Measurements from ENCODE around the gene LYRM2. TPM values are rescaled to one million over a fixed set of nuclear protein-coding genes. Genes with fewer than 3 reads are reported as not detected.

Gene LYRM2
- total RNA-seq, 2 experiments from 2014 or later = 29.2 to 29.5 TPM

DNA sequence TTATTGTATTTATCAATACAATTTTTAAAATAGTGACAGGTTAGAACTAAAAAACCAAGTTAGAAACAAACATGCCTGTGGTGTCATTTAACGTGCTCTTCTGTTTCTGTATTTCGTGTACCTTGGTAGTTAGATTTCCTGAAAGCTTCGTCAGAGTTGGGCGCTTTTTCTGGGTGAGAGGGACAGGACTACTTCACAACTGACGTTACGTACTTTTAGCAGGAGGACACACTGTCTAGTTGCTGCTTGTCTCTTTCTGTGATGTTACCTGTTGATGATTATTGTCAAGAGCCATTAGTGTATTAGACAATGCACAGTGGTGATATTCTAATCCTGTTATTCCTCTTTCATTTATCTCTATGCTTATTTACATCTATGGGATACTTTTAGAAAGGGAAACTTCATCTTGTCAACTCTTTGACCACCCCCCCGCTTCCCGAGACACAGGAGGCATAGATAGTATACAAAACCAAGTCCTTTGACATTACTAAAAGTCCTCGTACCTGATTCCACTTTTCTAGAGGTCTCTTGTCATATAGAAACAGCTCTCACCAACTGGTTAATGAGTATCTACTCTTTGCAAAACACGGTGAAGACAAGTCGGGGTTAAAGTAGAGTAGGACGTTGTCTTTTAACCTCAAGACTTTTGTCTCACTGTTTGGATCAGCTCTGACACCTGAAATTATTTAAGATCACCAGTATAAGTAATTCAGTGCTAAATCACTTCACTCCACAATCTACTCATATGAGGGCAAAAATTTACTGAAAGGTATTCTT, 96.3 kb downstream of the LYRM2 start:
- DNase-seq = no peak
- POLR2A ChIA-PET = no interaction called here

DNA sequence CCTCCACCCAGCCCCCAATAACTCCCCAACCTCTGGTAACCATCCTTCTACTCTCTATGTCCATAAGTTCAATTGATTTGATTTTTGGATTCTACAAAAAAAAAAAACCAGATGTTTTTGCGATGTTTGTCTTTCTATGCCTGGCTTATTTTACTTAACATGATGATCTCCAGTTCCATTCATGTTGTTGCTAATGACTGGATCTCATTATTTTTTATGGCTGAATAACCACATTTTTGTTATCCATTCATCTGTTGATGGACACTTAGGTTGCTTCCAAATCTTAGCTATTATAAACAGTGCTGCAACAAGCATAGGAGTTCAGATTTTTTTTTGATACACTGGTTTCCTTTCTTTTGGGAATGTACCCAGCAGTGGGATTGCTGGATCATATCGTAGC, 98.8 kb downstream of the LYRM2 start:
- H3K4me3 Mint-ChIP-seq = no peak overlapping the region
- no peak for DNase-seq
- H3K9me3 Mint-ChIP-seq (ENCODE audit: insufficient read depth) = no peaks in the 10 kb centered on the region
- no peak for ATAC-seq
- H3K27ac Mint-ChIP-seq = no peak overlapping the region
- H3K36me3 Mint-ChIP-seq (ENCODE audit: low read depth) = no peaks in the 10 kb centered on the region
- peaks cover 11% of the 10 kb centered on the region for H3K27me3 Mint-ChIP-seq (ENCODE audit: low read depth)
- ChIA-PET POLR2A (no interaction called here), CTCF (interaction anchor here (1.3 kb wide), 1 partner anchor 107 kb away, joined by 3 read pairs; no protein-coding TSS in a partner anchor)
- no peaks in the 10 kb centered on the region for H3K4me1 Mint-ChIP-seq (ENCODE audit: low read depth)

More for the DNA sequence above, 96.3 kb downstream of the LYRM2 start:
- ATAC-seq = no peak
- CTCF ChIA-PET = no interaction called here
- no peak overlapping the region for H3K27ac Mint-ChIP-seq
- peaks cover 11% of the 10 kb centered on the region for H3K27me3 Mint-ChIP-seq (ENCODE audit: low read depth)
- H3K4me1 Mint-ChIP-seq (ENCODE audit: low read depth) = no peaks in the 10 kb centered on the region
- no peaks in the 10 kb centered on the region for H3K9me3 Mint-ChIP-seq (ENCODE audit: insufficient read depth)
- no peaks in the 10 kb centered on the region for H3K36me3 Mint-ChIP-seq (ENCODE audit: low read depth)
- no peak overlapping the region for H3K4me3 Mint-ChIP-seq

DNA sequence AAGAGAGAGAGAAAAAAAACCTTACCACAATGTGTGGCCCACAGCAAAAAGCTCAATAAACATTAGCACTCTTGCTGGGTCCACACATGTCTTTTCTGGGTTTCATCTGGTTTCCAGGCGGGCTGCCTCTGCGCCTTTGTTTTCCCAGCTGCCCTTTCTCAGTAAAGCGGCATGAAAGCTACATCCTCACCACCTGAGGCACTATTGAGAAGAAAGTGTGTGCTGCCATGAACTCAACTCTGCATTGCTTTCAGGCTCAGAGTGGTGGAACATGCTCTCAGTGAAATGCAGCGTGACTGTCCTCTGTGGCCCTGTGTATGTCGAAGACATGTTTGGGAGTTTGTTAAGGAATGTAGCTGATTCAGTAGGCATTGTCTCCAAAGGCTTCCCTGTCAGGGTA, 102.3 kb downstream of the LYRM2 start:
- ChIA-PET POLR2A (no interaction called here), CTCF (no interaction called here)
- no peak for DNase-seq
- Mint-ChIP-seq H3K36me3 (ENCODE audit: low read depth) (no peaks in the 10 kb centered on the region), H3K4me1 (ENCODE audit: low read depth) (no peaks in the 10 kb centered on the region), H3K27ac (no peak overlapping the region), H3K9me3 (ENCODE audit: insufficient read depth) (no peaks in the 10 kb centered on the region), H3K4me3 (no peak overlapping the region), H3K27me3 (ENCODE audit: low read depth) (peaks cover 11% of the 10 kb centered on the region)
- ATAC-seq = no peak

DNA sequence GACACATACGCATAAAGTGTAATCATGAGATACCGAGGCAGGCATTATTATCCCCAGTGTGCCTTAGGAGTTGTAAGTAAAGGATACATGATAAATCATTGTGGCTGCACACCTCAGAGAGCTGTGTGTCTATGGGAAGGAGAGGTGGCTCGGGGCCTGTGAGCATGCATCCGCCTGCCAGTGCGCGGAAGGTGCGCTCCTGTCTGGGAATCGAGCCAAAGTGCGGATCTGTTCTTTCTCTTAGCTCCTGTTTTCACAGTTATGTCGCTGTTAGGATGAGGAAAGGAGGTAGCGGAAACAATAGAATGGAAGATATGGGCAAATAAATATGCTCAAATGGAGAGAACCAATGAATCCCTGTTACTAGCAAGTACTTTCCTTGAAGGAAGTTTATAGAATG, 107.6 kb downstream of the LYRM2 start:
- ATAC-seq (no peak), DNase-seq (no peak)
- no peaks in the 10 kb centered on the region for H3K36me3 Mint-ChIP-seq (ENCODE audit: low read depth)
- no peaks in the 10 kb centered on the region for H3K9me3 Mint-ChIP-seq (ENCODE audit: insufficient read depth)
- no peaks in the 10 kb centered on the region for H3K27me3 Mint-ChIP-seq (ENCODE audit: low read depth)
- no peak overlapping the region for H3K4me3 Mint-ChIP-seq
- no peak overlapping the region for H3K27ac Mint-ChIP-seq
- H3K4me1 Mint-ChIP-seq (ENCODE audit: low read depth) = no peaks in the 10 kb centered on the region
- POLR2A ChIA-PET = interaction anchor here (0.6 kb wide), 1 partner anchor 19 kb away, joined by 3 read pairs; no protein-coding TSS in a partner anchor
- CTCF ChIA-PET = no interaction called here

DNA sequence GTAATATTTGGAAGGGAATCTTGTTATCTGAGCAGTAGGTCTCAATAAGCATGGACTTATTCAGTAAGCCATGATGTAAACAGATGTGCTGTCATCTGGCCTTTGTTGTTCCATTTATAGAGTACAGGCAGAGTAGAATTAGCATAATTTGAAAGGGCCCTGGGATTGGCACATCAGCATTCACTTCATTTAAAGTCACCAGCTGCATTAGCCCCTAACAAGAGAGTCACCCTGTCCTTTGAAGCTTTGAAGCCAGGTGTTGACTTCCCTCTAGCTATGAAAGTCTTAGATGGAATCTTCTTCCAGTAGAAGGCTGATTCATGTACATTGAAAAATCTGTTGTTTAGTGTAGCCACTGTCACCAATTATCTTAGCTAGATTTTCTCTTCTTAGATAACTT, 109.7 kb downstream of the LYRM2 start:
- Mint-ChIP-seq H3K27me3 (ENCODE audit: low read depth) (no peaks in the 10 kb centered on the region), H3K4me1 (ENCODE audit: low read depth) (no peaks in the 10 kb centered on the region), H3K36me3 (ENCODE audit: low read depth) (no peaks in the 10 kb centered on the region), H3K4me3 (no peak overlapping the region), H3K9me3 (ENCODE audit: insufficient read depth) (no peaks in the 10 kb centered on the region), H3K27ac (no peak overlapping the region)
- CTCF ChIA-PET = no interaction called here
- POLR2A ChIA-PET = no interaction called here
- DNase-seq (no peak), ATAC-seq (no peak)

DNA sequence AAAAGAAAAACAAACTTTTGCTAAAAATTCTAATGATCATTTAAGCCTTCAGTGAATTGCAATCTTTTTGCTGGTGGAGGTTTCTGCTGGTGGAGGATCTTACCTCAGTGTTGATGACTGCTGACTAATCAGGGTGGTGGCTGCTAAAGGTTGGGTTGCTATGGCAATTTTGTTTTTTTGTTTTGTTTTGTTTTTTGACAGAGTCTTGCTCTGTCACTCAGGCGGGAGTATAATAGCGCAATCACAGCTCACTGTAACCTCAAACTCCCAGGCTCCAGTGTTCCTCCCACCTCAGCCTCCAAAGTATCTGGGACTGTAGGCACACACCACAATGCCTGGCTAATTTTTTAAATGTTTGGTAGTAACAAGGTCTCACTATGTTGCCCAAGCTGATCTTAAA, 110.9 kb downstream of the LYRM2 start:
- peak; percentile 51 for ATAC-seq
- ChIA-PET CTCF (no interaction called here), POLR2A (no interaction called here)
- H3K4me1 Mint-ChIP-seq (ENCODE audit: low read depth) = no peaks in the 10 kb centered on the region
- no peaks in the 10 kb centered on the region for H3K27me3 Mint-ChIP-seq (ENCODE audit: low read depth)
- H3K9me3 Mint-ChIP-seq (ENCODE audit: insufficient read depth) = no peaks in the 10 kb centered on the region
- H3K4me3 Mint-ChIP-seq = no peak overlapping the region
- H3K27ac Mint-ChIP-seq = no peak overlapping the region
- no peaks in the 10 kb centered on the region for H3K36me3 Mint-ChIP-seq (ENCODE audit: low read depth)
- no peak for DNase-seq

DNA sequence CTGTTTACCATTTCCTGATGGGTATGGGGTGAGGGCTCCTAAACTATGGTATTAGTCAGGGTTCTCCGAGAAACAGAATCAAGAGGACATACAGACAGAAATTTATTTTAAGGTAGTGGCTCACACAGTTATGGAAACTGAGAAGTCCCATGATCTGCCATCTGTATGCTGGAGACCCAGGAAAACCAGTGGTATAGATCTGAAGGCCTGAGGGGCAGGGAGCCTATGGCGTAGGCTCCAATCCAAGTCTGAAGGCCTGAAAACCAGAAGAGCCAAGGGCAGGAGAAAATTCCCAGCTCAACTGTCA, 112.0 kb downstream of the LYRM2 start:
- H3K4me3 Mint-ChIP-seq = no peak overlapping the region
- no peaks in the 10 kb centered on the region for H3K9me3 Mint-ChIP-seq (ENCODE audit: insufficient read depth)
- ATAC-seq (no peak), DNase-seq (no peak)
- ChIA-PET POLR2A (no interaction called here), CTCF (no interaction called here)
- H3K36me3 Mint-ChIP-seq (ENCODE audit: low read depth) = no peaks in the 10 kb centered on the region
- no peak overlapping the region for H3K27ac Mint-ChIP-seq
- no peaks in the 10 kb centered on the region for H3K27me3 Mint-ChIP-seq (ENCODE audit: low read depth)
- H3K4me1 Mint-ChIP-seq (ENCODE audit: low read depth) = no peaks in the 10 kb centered on the region

DNA sequence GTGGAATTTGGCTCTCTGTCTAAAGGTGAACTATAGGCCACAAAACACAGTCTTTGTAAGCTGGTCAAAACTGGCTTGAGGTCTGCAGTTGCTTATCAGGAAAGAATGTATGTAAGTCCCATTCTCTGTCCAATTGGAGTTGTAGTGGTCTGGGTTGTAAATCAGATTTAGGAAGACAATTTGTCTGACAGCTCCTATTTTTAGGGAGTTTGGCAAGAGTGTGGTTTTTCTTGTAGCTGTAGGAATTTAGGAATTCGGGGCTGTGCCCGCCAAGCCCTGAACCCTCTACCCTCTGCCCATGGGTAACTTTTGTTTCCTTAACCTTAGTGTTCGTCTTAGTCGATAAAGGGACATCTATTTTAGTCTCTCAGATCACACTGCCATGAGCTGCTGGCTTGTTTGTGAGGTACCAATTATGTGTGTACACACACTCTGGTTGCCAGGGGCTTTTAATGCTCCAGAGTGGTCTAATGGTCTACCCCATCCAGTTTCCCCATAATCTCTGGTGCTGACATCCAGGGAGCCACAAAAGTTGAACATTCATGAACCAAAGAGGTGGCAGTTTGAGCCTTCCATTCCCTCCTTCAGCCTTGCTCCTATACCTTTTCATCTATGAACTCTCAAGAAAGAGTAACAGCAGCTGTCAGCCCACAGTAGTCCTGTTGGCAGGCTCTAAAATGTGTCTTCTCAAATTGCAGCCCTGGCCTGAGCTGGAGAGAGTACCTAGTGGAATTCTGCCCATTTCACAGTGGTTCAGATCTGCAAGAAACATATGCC, 112.6 kb downstream of the LYRM2 start:
- ATAC-seq (no peak), DNase-seq (no peak)
- Mint-ChIP-seq H3K4me1 (ENCODE audit: low read depth) (no peaks in the 10 kb centered on the region), H3K4me3 (no peak overlapping the region), H3K36me3 (ENCODE audit: low read depth) (no peaks in the 10 kb centered on the region), H3K27ac (no peak overlapping the region), H3K9me3 (ENCODE audit: insufficient read depth) (no peaks in the 10 kb centered on the region), H3K27me3 (ENCODE audit: low read depth) (no peaks in the 10 kb centered on the region)
- ChIA-PET POLR2A (no interaction called here), CTCF (no interaction called here)

DNA sequence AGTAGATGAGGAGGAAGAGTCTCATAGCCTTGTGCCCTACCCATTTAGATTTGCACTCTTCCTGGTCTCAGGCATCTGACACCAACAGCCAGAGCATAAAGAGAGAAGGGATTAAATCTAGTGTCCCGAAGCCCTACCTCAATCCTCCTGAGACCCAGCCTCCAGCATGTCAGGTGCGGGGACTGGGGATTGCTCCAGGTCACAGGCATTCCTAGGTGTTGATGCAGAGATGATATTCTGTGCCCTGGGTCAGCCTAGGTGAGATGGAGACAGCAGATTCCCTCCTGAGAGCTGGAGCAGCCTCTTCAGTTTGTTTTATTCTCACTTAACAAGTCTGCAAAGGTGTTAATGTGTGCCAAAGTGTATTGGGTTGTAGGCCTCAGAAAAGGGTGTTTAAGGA, 115.8 kb downstream of the LYRM2 start:
- POLR2A ChIA-PET = no interaction called here
- Mint-ChIP-seq H3K4me1 (ENCODE audit: low read depth) (no peaks in the 10 kb centered on the region), H3K4me3 (no peak overlapping the region), H3K9me3 (ENCODE audit: insufficient read depth) (no peaks in the 10 kb centered on the region), H3K27me3 (ENCODE audit: low read depth) (no peaks in the 10 kb centered on the region), H3K36me3 (ENCODE audit: low read depth) (no peaks in the 10 kb centered on the region), H3K27ac (no peak overlapping the region)
- ATAC-seq (no peak), DNase-seq (no peak)
- CTCF ChIA-PET = interaction anchor here (1.4 kb wide), 1 partner anchor 13 kb away, joined by 3 read pairs; no protein-coding TSS in a partner anchor

DNA sequence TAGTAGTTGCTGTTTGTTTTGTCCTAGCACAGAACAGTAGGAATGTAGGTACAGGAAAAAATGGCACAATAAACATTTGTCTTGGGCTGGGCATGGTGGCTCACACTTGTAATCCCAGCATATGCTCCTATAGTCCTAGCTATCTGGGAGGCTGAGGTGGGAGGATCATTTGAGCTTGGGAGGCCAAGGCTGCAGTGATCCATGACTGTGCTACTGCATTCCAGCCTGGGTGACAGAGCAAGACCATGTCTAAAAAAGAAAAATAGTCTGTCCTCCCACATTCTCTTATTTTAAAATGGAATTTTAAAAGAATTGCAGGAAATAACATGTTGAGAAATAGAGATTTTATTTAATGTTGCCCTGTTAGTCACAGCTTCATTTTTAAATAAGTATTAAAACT, 117.8 kb downstream of the LYRM2 start:
- ATAC-seq = no peak
- no peaks in the 10 kb centered on the region for H3K36me3 Mint-ChIP-seq (ENCODE audit: low read depth)
- ChIA-PET CTCF (no interaction called here), POLR2A (no interaction called here)
- no peaks in the 10 kb centered on the region for H3K4me1 Mint-ChIP-seq (ENCODE audit: low read depth)
- DNase-seq = no peak
- no peaks in the 10 kb centered on the region for H3K27me3 Mint-ChIP-seq (ENCODE audit: low read depth)
- no peaks in the 10 kb centered on the region for H3K9me3 Mint-ChIP-seq (ENCODE audit: insufficient read depth)
- H3K27ac Mint-ChIP-seq = no peak overlapping the region
- no peak overlapping the region for H3K4me3 Mint-ChIP-seq

DNA sequence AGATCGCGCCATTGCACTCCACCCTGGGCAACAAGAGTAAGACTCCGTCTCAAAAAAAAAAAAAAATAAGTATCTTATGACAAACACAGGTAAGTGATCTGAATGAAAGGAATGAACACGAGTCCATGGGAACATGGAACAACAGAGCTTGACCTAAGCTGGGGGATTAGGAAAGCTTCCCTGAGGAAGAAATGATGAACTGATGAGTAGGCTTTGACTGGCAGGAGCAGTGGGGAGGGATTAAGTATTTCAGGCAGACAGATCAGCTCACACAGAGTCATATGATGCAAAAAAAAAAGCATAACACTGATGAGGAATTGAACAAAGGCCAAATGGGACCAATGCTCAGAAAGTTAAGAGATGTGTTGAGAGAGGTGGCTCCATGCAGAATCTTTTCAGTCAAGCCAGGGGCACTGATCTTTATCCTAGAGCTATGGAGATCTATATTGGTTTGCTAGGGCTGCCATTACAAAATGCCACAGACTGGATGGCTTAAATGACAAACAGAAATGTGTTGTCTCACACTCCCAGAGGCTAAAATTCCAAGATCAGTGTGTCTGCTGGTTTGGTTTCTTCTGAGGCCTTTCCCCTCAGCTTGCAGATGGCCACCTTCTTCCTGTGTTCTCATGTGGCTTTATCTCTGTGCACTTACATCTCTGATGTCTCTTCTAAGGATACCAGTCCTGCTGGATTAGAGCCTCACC, 120.0 kb downstream of the LYRM2 start:
- CTCF ChIA-PET = no interaction called here
- H3K36me3 Mint-ChIP-seq (ENCODE audit: low read depth) = no peaks in the 10 kb centered on the region

More for the DNA sequence above, 120.0 kb downstream of the LYRM2 start:
- Mint-ChIP-seq H3K27ac (no peak overlapping the region), H3K27me3 (ENCODE audit: low read depth) (peaks cover 4% of the 10 kb centered on the region), H3K4me1 (ENCODE audit: low read depth) (no peaks in the 10 kb centered on the region), H3K4me3 (no peak overlapping the region), H3K9me3 (ENCODE audit: insufficient read depth) (no peaks in the 10 kb centered on the region)
- ATAC-seq = no peak
- POLR2A ChIA-PET = no interaction called here
- no peak for DNase-seq

Measured in activated CD8-positive, alpha-beta T cell treated with anti-CD3 and anti-CD28 coated beads, Interleukin-2, amount 10 ng/mL, durations not matched to agents 7 days and 5 days (primary cell).